CD4-positive, alpha-beta T cell treated with Interleukin-2 at 100 ng/mL for 4 hours (primary cell): ENCODE measurements around the gene RHOH.
"Not testable (repeated sequence)": the region's sequence is repeated elsewhere in the genome, so short reads cannot be mapped to it uniquely, and the experiment has no call there.

Experiments
- DNase-seq: peaks from one replicate; pipeline ENCODE4 v3.0.0-alpha.2; 2020; ENCODE audit warnings: low spot score

RHOH gene

GRCh38 chr4:40262077-40262528, 65.3 kb downstream of the RHOH start:
- DNase-seq = no peak

- DNase-seq = no peak
Observed at GRCh38 chr4:40262861-40263260, 66.0 kb downstream of the RHOH start.

- DNase-seq = no peak
Observed at GRCh38 chr4:40264497-40264896, 67.7 kb downstream of the RHOH start.

- peak; percentile 72 for DNase-seq
Observed at GRCh38 chr4:40264995-40265909, 68.4 kb downstream of the RHOH start.

- DNase-seq = no peak
Observed at GRCh38 chr4:40265910-40266274, 69.1 kb downstream of the RHOH start.

GRCh38 chr4:40269133-40269532, 72.3 kb downstream of the RHOH start:
- no peak for DNase-seq

- no peak for DNase-seq
Observed at GRCh38 chr4:40270609-40271008, 73.8 kb downstream of the RHOH start.

GRCh38 chr4:40275065-40275730, 78.4 kb downstream of the RHOH start:
- DNase-seq = no peak

GRCh38 chr4:40276546-40276945, 79.7 kb downstream of the RHOH start:
- DNase-seq = no peak

- no peak for DNase-seq
Observed at GRCh38 chr4:40280586-40280985, 83.8 kb downstream of the RHOH start.

- DNase-seq = no peak
Observed at GRCh38 chr4:40281099-40281498, 84.3 kb downstream of the RHOH start.

GRCh38 chr4:40281913-40282312, 85.1 kb downstream of the RHOH start:
- DNase-seq = no peak

GRCh38 chr4:40282857-40283256, 86.0 kb downstream of the RHOH start:
- DNase-seq = not testable (repeated sequence)

GRCh38 chr4:40283413-40283812, 86.6 kb downstream of the RHOH start:
- no peak for DNase-seq

GRCh38 chr4:40283968-40284367, 87.1 kb downstream of the RHOH start:
- peak; percentile 89 for DNase-seq

GRCh38 chr4:40285692-40286091, 88.9 kb downstream of the RHOH start:
- no peak for DNase-seq

- DNase-seq = no peak
Observed at GRCh38 chr4:40288566-40288965, 91.7 kb downstream of the RHOH start.

GRCh38 chr4:40289366-40290188, 92.7 kb downstream of the RHOH start:
- peak; percentile 33 for DNase-seq

GRCh38 chr4:40290611-40291186, 93.9 kb downstream of the RHOH start:
- DNase-seq = peak; percentile 37

- DNase-seq = no peak
Observed at GRCh38 chr4:40292313-40292759, 95.5 kb downstream of the RHOH start.

- no peak for DNase-seq
Observed at GRCh38 chr4:40294339-40294738, 97.5 kb downstream of the RHOH start.

- DNase-seq = not testable (repeated sequence)
Observed at GRCh38 chr4:40295030-40295429, 98.2 kb downstream of the RHOH start.
